ENCODE data around the gene HAUS7. TPM values are rescaled to one million over a fixed set of nuclear protein-coding genes. Genes with fewer than 3 reads are reported as not detected.

HAUS7 gene
- total RNA-seq, 1 donor, result 10.8 TPM

DNA sequence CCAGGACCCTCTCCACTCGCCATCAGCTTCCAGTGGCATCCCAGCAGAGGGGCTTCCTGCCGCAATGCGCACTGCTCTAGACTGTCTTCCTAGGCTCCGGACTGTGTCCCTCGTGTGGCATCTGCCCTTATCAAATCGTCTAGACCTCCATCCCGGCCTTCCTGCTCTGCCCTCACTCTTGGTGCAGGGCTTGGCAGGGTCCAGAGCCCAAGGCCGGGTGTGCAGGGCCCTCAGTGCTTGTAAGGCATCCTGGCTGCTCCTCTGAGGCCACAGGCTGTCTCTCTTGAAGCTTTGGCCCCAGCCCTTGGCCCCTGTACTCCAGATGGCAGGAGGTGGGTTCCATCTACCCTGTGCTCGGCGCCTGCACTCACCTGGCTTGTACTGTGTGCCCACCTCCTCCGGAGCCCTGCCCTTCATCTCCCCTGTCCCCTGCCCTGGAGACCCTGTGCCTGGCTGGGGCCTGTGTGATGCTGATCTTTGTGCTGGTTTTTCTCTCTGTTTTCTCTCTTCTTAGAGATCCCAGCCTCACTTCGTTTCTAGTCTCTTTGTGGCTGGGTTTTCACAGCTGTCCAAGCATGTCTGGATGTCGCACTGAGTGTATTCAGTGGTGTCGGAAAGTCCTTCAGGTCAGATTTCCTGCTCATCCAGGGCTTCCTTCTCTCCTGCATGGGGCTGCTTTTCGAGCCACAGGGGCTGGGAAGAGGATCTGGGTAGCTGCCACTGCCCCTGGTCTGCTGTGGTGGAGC lies 20.8 kb downstream of the HAUS7 start:
- TF ChIP-seq, protein P1, sequence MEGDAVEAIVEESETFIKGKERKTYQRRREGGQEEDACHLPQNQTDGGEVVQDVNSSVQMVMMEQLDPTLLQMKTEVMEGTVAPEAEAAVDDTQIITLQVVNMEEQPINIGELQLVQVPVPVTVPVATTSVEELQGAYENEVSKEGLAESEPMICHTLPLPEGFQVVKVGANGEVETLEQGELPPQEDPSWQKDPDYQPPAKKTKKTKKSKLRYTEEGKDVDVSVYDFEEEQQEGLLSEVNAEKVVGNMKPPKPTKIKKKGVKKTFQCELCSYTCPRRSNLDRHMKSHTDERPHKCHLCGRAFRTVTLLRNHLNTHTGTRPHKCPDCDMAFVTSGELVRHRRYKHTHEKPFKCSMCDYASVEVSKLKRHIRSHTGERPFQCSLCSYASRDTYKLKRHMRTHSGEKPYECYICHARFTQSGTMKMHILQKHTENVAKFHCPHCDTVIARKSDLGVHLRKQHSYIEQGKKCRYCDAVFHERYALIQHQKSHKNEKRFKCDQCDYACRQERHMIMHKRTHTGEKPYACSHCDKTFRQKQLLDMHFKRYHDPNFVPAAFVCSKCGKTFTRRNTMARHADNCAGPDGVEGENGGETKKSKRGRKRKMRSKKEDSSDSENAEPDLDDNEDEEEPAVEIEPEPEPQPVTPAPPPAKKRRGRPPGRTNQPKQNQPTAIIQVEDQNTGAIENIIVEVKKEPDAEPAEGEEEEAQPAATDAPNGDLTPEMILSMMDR (IDR thresholded peaks at IDR 0.05; ENCODE audit: insufficient read depth, low read depth, low read length), result no peak
- no peak overlapping the region for H3K4me3 ChIP-seq (ENCODE audit: low read depth, low read length)
- no peak for DNase-seq (ENCODE audit: low read depth)

DNA sequence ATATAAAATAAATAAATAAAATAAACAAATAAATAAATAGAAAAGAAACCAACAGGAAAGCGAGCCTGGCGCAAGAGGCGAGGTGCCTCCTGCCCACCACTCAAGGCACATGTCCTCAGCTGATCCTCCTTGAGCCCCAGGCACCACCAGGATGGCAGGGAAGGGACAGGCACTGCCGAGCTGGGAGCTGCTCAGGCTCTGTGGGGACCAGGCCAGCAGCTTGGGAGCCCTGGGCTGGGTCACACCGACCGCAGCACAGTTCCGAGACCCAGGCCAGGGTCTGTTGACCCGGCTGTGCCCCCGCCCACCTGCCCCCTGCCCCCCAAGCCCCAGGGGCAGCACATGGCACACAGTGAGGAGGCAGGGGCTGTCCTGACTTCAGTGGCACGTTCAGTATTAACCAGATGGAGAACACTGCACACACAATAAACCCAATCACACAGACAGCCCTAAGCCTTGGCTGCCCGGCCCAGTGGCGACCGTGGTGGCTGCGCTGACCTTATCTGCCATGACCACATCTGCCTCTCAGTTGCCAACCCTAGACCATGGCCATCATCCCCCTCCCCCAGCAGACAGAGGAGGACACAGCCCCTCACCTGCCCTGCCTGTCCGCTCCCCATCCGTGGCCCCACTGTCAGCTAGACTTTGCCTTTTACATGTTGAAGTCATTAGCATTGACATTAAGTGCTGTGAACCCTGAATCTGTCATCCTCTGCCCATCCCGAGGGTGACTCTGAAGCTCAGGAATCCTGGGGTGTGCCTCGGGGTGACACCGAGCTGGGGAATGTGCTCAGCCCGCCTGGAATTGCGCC lies 21.6 kb downstream of the HAUS7 start:
- H3K4me3 ChIP-seq (ENCODE audit: low read depth, low read length), result no peak overlapping the region
- TF ChIP-seq, protein P1 (IDR thresholded peaks at IDR 0.05; ENCODE audit: insufficient read depth, low read depth, low read length), result no peak
- no peak for DNase-seq (ENCODE audit: low read depth)

DNA sequence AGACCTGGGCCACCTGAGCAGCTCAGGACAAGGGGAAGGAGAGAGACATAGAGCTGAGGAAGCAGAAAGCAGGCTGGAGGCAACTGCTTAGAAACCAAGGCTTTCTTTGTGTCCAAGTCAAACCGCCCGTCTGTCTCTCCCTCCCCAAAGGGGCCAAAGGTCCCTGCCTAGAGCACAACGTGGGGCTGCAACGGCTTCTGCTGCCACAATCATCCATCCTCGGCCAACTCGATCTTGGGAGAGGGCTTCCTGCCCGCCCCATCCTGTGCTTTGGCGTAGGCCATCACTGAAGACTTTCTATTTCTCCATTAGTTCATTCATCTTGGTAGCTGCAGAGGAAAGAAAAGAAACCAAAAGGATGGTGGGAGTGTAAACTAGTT lies 22.8 kb downstream of the HAUS7 start:
- TF ChIP-seq, protein P1 (IDR thresholded peaks at IDR 0.05; ENCODE audit: insufficient read depth, low read depth, low read length), result no peak
- H3K4me3 ChIP-seq (ENCODE audit: low read depth, low read length), result no peak overlapping the region
- DNase-seq (ENCODE audit: low read depth), result no peak

DNA sequence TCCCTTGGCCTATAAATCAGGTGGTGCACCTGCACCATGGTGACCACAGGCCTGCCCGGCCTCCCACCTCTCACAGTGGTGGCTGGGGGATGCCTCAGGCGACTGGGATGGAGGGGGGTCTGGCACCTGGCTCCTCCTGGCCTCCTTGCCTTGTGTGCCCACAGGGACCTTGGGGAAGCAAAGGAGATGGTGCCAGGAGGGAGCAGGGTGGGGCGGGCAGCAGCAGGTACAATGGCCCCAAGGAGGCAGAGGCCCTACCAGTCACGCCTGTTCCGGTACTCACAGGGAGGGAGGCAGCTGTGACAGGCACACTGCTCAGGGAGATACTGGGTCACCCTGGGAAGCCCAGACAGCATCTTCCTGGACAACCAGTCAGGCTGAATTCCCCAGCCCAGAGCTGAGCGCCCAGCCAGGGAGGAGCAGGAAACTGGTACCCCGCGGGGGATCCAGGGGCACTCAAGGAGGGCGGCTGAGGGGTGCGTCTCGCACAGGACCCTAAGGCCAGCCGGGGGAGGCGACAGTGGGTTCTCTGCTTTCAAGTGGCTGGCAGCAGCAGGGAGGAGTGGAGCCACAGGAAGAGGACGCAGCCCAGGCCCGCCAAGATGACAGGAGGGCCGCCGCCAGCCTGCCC lies 23.3 kb downstream of the HAUS7 start:
- H3K4me3 ChIP-seq (ENCODE audit: low read depth, low read length), result no peak overlapping the region
- no peak for DNase-seq (ENCODE audit: low read depth)
- TF ChIP-seq, protein P1 (IDR thresholded peaks at IDR 0.05; ENCODE audit: insufficient read depth, low read depth, low read length), result no peak

DNA sequence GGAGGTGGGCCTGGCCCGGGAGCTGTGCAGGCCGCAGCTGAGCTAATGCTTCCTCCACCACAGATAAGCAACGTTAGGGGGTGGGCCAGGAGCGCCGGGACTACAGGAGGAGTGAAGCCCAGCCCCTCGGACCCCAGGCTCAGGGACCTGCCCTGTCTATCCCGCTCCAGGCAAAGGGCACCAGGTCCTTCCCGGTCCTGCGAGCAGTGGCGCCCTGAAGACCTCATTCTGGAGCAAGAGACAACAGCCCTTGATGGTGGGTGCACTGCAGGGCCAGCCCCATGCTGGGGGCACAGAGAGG lies 23.8 kb downstream of the HAUS7 start:
- H3K4me3 ChIP-seq (ENCODE audit: low read depth, low read length), result no peak overlapping the region
- TF ChIP-seq, protein P1 (IDR thresholded peaks at IDR 0.05; ENCODE audit: insufficient read depth, low read depth, low read length), result no peak
- no peak for DNase-seq (ENCODE audit: low read depth)

DNA sequence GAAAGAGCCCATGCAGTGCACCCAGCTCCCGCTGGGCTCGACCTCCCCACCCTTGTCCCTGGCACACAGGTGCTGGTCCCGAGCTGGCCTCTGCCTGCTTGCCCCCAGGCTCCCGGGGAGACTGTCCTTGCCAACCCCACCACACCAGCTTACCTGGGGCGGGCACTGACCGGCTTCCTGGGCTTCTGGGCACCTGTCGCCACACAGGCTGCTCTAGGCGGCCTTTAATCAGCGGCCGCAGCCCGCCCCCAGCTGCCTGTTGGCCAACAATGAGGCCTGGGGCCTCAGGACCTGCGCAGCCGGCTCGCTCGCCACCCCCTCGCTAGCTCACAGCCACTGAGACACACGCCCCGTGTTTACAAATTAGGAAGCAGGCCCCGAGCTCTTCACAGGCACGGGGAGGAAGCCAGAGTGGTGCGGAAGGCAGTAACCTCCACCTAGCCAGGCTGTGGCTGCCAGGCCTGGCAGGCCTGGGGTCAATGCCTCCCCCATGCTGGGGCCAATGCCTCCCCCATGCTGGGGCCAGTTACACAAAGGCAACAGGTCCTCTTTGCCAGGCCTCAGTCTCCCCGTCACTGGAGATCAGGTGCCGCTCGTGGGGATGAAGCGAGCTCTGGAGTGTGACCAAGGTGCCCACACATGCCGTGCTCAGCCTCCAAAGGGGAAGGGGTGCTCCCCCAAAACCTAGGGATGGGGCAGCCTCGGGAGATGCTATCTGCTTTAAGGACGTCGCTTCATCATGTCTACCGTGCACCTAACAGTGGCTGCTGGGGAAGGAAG lies 24.3 kb downstream of the HAUS7 start, which contains the start of gene TREX2:
TSS of gene TREX2 (minus strand) at position 201 of the 780 bp plus-strand sequence. CDS start 626 bp downstream, outside the sequence.
- H3K4me3 ChIP-seq (ENCODE audit: low read depth, low read length), result no peak within 1 kb of the TSS
- DNase-seq (ENCODE audit: low read depth), result no peak
- TF ChIP-seq, protein P1 (IDR thresholded peaks at IDR 0.05; ENCODE audit: insufficient read depth, low read depth, low read length), result no peak
